Immature natural killer cell (primary cell): Measurements from ENCODE around the gene IFNA7. TPM values are rescaled to one million over a fixed set of nuclear protein-coding genes. Genes with fewer than 3 reads are reported as not detected.
"Not testable (repeated sequence)": the region's sequence is repeated elsewhere in the genome, so short reads cannot be mapped to it uniquely, and the experiment has no call there.

Source experiments
- DNase-seq, 3 donors: peaks; one replicate each; pipeline ENCODE4 v3.0.0; 2022; ENCODE audit warnings: mixed read lengths in 1 of 3
- H3K27ac Mint-ChIP-seq, 6 donors: one replicate each; pipeline ENCODE4 v1.8.0; 2020; ENCODE audit warnings: mixed read lengths in 6 of 6, mild to moderate bottlenecking in 5 of 6, inconsistent platforms in 4 of 6, moderate library complexity in 3 of 6
- H3K27me3 Mint-ChIP-seq, 3 donors: one replicate each; pipeline ENCODE4 v1.8.0; 2020 to 2021; ENCODE audit warnings: low read depth in 3 of 3, mild to moderate bottlenecking in 3 of 3, mixed read lengths in 3 of 3, moderate library complexity in 3 of 3, inconsistent platforms in 1 of 3
- H3K36me3 Mint-ChIP-seq, 3 donors: one replicate each; pipeline ENCODE4 v1.8.0; 2020; ENCODE audit warnings: mixed read lengths in 3 of 3, inconsistent platforms in 2 of 3, mild to moderate bottlenecking in 2 of 3
- H3K4me1 Mint-ChIP-seq, 2 donors: one replicate each; pipeline ENCODE4 v1.8.0; 2020; ENCODE audit warnings: inconsistent platforms in 2 of 2, mild to moderate bottlenecking in 2 of 2, mixed read lengths in 2 of 2, moderate library complexity in 1 of 2
- H3K4me3 Mint-ChIP-seq, 5 donors: one replicate each; pipeline ENCODE4 v1.8.0; 2020; ENCODE audit warnings: mild to moderate bottlenecking in 5 of 5, mixed read lengths in 5 of 5, inconsistent platforms in 3 of 5, moderate library complexity in 3 of 5
- H3K9me3 Mint-ChIP-seq, 6 donors: one replicate each; pipeline ENCODE4 v1.8.0; 2020; ENCODE audit warnings: mild to moderate bottlenecking in 6 of 6, mixed read lengths in 6 of 6, inconsistent platforms in 4 of 6, moderate library complexity in 3 of 6
- polyA plus RNA-seq, 3 donors: library from polyadenylated mRNA; unstranded; fragments of 300-500 nt; fragmentation: Illumina TruSeq; gene quantifications; one replicate each; pipeline ENCODE4 v1.2.3, GENCODE V29; 2021

The IFNA7 gene
- polyA plus RNA-seq, 3 donors from 2014 or later: not detected

DNA sequence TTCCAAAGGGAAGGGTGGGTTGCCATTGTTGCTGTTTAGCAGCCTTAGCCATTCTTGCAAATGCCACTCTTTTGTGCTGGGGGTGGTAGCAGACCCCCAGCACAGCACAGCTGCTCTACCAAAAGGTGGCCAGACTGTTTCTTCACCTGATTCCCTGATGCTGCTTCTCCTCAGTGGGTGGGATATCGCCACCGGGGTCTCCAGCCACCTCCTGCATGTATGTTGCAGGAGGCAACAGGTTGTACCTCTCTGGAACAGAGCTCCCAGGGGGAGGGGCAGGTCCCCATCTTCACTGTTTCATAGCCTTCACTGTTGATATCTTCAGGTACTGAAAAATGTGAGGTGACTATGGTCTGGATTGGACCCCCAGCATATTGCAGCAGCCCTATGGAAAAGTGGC is 8.8 kb upstream of the IFNA7 start:
- H3K27me3 Mint-ChIP-seq, DNase-seq, H3K27ac Mint-ChIP-seq, H3K4me3 Mint-ChIP-seq, H3K36me3 Mint-ChIP-seq, H3K9me3 Mint-ChIP-seq, H3K4me1 Mint-ChIP-seq: not testable (repeated sequence)

DNA sequence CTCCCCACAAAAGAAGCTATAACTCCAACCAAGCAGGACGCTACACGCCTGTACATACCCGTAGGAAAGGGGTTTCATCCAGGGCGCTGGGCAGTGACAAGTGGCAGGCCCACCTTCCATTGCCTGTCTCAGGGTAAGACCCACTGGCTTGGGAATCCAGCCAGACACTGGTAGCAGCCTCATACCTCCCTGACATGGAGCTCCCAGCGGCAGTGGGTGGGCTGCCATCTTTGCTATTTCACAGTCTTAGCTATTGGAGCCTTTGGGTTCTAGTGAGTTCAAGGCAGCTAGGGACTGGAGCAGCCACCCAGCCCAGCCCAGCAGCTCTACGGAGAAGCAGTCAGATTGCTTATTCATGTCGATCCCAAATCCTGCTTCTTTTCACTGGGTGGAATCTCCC is 8.3 kb upstream of the IFNA7 start:
- Mint-ChIP-seq H3K4me3 (no peak overlapping the region), H3K27me3 (peaks cover 0 to 6% (median 3%) of the 10 kb centered on the region in 3 donors), H3K4me1 (peaks cover 3 to 6% of the 10 kb centered on the region in 2 donors), H3K27ac (no peak overlapping the region), H3K9me3 (no peaks in the 10 kb centered on the region), H3K36me3 (no peaks in the 10 kb centered on the region)
- DNase-seq: no peak

DNA sequence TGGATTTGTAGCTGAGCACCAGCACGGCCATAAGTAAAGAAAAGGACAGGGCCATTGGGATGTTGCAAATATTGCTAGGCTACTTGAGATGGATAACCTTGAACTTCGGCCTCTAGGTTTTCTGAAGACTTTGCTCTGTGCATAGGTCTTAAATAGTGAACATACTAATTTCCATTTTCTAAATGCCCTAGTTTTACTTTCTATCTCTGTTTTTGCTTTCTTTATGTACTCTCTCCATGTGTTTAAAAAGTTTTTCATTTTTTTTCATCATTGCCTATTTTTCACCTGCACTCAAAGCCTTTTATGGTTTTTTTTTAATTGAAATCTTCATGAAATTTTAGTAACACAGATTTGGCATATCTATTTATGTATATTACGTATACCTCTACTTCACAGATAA is 5.0 kb upstream of the IFNA7 start, which contains the start of gene IFNA10:
Gene IFNA10, minus strand, starts transcription at position 101 of the 400 bp plus-strand sequence. Its CDS starts 46 bp downstream, at position 55.
- H3K4me3 Mint-ChIP-seq, H3K4me1 Mint-ChIP-seq, H3K27me3 Mint-ChIP-seq, H3K27ac Mint-ChIP-seq, H3K9me3 Mint-ChIP-seq, DNase-seq, H3K36me3 Mint-ChIP-seq: not testable (repeated sequence)

DNA sequence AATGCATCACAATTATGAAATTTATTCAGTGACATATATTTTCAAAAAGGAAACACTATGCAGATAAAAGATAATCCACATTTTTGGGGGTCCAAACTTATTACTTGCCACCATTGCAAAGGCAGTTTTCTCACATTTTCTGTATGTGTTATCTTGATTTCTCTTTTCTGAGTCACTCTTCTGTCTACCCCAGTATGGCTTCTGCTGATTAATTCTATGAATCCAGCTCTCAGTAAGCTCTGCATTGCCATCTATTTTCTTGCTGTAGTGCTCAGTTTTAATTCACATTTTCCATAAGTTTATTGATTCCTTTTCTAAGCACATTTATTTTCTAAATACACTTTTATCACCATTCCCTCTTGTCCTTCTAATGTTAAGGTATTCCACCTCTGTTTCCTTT is 3.2 kb upstream of the IFNA7 start:
- no peaks in the 10 kb centered on the region for H3K36me3 Mint-ChIP-seq
- no peak overlapping the region for H3K4me3 Mint-ChIP-seq
- H3K9me3 Mint-ChIP-seq: no peaks in the 10 kb centered on the region
- peaks cover 0 to 5% (median 3%) of the 10 kb centered on the region in 3 donors for H3K27me3 Mint-ChIP-seq
- H3K4me1 Mint-ChIP-seq: no peaks in the 10 kb centered on the region
- DNase-seq: no peak
- H3K27ac Mint-ChIP-seq: no peak overlapping the region

DNA sequence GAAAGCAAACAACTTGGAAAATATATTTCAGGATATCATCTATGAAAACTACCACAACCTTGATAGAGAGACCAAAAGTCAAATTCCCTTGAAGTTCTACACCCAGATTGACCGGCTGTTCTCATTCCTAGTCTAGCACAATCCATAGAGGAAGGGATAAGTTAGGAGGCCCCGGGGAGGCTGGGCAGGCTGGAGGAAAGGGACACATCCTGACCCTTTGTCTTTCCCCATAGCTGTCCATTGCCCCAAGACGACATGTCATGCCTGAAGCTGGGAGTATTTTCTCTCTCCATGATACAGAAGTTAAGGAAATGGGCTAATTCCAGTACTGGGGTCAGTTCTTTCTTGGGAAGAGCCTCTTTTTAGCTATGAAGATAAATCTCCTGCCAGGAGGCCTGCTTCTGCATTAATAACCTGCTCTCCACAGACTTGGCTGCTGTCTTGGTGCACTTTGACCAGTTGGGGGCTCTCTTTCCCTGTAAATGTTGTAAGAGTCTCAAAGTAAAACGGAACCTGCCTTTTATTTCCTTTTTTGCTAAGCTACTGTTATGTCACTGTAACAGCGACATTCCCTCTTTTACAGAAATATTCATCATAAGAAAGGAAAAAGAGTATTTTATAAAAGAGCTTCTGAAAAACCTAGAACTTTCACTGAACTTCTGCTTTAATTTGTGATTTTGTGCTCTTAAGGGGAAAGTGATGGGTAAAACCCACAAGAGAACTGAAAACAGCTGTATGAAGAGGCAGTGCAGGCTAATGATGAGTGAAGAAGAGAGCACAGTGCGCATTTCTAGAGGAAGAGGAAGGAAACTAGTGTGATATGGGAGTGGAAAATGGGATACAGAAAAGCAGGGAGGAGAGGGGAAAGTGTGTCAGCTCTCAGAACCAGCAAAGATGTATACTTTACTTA is 6.9 kb downstream of the IFNA7 start:
- H3K4me1 Mint-ChIP-seq, H3K27me3 Mint-ChIP-seq, H3K36me3 Mint-ChIP-seq, H3K9me3 Mint-ChIP-seq: not testable (repeated sequence)
- peak overlapping the region in 2 of 6 donors; percentile 16 to 42 for H3K27ac Mint-ChIP-seq
- H3K4me3 Mint-ChIP-seq: peak overlapping the region; percentile 36 to 67 (median 44)
- DNase-seq: peak; percentile 37 to 52 (median 39)

DNA sequence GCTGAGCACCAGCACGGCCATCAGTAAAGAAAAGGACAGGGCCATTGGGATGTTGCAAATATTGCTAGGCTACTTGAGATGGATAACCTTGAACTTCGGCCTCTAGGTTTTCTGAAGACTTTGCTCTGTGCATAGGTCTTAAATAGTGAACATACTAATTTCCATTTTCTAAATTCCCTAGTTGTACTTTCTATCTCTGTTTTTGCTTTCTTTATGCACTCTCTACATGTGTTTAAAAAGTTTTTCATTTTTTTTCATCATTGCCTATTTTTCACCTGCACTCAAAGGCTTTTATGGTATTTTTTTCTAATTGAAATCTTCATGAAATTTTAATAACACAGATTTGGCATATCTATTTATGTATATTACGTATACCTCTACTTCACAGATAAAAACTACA is 14.5 kb downstream of the IFNA7 start, which contains the start of gene IFNA4:
Gene IFNA4, minus strand, starts transcription at position 101 of the 400 bp plus-strand sequence. Its CDS starts 56 bp downstream, at position 45.
- DNase-seq, H3K27ac Mint-ChIP-seq, H3K4me3 Mint-ChIP-seq, H3K36me3 Mint-ChIP-seq, H3K27me3 Mint-ChIP-seq, H3K9me3 Mint-ChIP-seq: not testable (repeated sequence)
- H3K4me1 Mint-ChIP-seq: peaks cover 6 to 12% of the 10 kb centered on the region in 2 donors

DNA sequence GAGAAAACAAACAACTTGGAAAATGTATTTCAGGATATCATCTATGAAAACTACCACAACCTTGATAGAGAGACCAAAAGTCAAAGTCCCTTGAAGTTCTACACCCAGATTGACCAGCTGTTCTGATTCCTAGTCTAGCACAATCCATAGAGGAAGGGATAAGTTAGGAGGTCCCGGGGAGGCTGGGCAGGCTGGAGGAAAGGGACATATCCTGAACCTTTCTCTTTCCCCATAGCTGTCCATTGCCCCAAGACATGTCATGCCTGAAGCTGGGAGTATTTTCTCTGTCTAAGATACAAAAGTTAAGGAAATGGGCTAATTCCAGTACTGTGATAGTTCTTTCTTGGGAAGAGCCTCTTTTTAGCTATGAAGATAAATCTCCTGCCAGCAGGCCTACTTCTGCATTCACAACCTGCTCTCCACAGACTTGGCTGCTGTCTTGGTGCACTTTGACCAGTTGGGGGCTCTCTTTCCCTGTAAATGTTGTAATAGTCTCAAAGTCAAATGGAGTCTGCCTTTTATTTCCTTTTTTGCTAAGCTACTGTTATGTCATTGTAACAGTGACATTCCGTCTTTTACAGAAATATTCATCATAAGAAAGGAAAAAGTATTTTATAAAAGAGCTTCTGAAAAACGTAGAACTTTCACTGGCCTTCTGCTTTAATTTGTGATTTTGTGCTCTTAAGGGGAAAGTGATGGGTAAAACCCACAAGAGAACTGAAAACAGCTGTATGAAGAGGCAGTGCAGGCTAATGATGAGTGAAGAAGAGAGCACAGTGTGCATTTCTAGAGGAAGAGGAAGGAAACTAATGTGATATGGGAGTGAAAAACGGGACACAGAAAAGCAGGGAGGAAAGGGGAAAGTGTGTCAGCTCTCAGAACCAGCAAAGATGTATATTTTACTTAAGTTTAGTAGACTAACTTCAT is 18.9 kb downstream of the IFNA7 start:
- Mint-ChIP-seq H3K27ac (peak overlapping the region in 1 of 6 donors; percentile 47), H3K4me1 (peaks cover 6 to 12% of the 10 kb centered on the region in 2 donors)
- DNase-seq: peak; percentile 18 to 42 (median 25)
- not testable (repeated sequence) for H3K27me3 Mint-ChIP-seq, H3K36me3 Mint-ChIP-seq, H3K4me3 Mint-ChIP-seq, H3K9me3 Mint-ChIP-seq

DNA sequence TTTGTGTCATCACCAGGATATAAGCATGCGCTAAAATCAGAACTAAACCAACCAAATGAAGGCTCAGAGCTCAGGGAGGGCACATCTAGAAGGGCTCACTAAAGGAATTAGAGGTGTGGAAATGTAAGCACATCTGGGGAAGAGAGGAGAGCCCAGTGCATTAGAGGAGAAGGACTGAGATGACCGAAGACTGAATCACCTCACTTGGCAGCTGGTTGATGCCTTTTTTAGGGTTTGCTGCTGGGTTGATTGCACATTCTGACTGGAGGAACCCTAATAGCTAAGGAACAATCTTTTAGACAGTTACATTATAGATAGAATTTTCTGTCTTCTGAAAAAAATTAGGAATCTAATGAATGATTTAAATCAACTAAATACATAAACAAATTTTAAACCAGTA is 27.3 kb downstream of the IFNA7 start:
- no peaks in the 10 kb centered on the region for H3K36me3 Mint-ChIP-seq
- peaks cover 0 to 5% (median 0%) of the 10 kb centered on the region in 3 donors for H3K27me3 Mint-ChIP-seq

DNA sequence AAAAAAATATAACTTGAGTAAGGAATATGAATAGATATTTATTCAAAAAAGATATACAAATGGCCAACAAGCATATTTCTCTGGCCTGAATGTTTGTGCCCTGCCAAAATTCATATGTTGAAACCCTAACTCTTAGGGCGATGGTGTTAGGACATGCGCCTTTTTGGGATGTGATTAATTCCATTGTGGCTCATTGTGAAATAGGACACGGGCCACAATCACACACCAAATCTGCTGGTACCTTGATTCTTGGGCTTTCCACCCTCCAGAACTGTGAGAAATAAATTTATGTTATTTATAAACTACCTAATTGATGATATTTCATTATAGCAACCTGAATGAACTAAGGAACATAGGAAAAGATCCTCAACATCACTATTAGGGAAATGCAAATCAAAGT is 29.8 kb downstream of the IFNA7 start:
- Mint-ChIP-seq H3K27me3 (peaks cover 0 to 5% (median 5%) of the 10 kb centered on the region in 3 donors), H3K27ac (no peak overlapping the region), H3K4me3 (no peak overlapping the region), H3K4me1 (no peaks in the 10 kb centered on the region), H3K9me3 (no peaks in the 10 kb centered on the region), H3K36me3 (no peaks in the 10 kb centered on the region)
- no peak for DNase-seq

More for the DNA sequence above, 27.3 kb downstream of the IFNA7 start:
- Mint-ChIP-seq H3K27ac (no peak overlapping the region), H3K4me3 (no peak overlapping the region), H3K9me3 (no peaks in the 10 kb centered on the region), H3K4me1 (no peaks in the 10 kb centered on the region)
- DNase-seq: no peak

DNA sequence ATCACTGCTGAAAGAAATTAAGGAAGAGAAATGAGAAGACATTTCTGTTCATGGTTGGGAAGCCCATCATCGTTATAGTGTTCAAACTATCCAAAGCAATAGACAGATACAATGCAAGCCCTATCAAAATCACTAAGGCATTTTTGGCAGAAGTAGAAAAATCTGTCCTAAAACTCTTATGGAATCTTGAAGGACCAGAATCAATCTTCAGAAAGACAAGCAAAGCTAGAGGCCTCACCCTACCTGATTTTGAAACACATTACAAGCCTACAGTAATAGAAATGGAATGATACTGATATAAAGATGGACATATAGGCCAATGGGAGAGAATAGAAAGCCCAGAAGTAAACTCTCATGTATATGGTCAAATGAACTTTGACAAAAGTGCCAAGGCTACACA is 30.7 kb downstream of the IFNA7 start:
- Mint-ChIP-seq H3K4me3 (no peak overlapping the region), H3K27ac (no peak overlapping the region), H3K9me3 (no peaks in the 10 kb centered on the region), H3K27me3 (peaks cover 2 to 6% (median 4%) of the 10 kb centered on the region in 3 donors), H3K4me1 (no peaks in the 10 kb centered on the region), H3K36me3 (no peaks in the 10 kb centered on the region)
- no peak for DNase-seq

DNA sequence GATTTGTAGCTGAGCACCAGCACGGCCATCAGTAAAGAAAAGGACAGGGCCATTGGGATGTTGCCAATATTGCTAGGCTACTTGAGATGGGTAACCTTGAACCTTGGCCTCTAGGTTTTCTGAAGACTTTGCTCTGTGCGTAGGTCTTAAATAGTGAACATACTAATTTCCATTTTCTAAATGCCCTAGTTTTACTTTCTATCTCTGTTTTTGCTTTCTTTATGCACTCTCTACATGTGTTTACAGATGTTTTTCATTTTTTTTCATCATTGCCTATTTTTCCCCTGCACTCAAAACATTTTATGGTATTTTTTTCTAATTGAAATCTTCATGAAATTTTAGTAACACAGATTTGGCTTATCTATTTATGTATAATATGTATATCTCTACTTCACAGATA is 35.4 kb downstream of the IFNA7 start, which contains the start of gene IFNA21:
Gene IFNA21, minus strand, starts transcription at position 101 of the 400 bp plus-strand sequence. Its CDS starts 48 bp downstream, at position 53.
- not testable (repeated sequence) for H3K27ac Mint-ChIP-seq, H3K27me3 Mint-ChIP-seq, H3K4me3 Mint-ChIP-seq, H3K9me3 Mint-ChIP-seq, DNase-seq, H3K36me3 Mint-ChIP-seq
- H3K4me1 Mint-ChIP-seq: peaks cover 22 to 27% of the 10 kb centered on the region in 2 donors

DNA sequence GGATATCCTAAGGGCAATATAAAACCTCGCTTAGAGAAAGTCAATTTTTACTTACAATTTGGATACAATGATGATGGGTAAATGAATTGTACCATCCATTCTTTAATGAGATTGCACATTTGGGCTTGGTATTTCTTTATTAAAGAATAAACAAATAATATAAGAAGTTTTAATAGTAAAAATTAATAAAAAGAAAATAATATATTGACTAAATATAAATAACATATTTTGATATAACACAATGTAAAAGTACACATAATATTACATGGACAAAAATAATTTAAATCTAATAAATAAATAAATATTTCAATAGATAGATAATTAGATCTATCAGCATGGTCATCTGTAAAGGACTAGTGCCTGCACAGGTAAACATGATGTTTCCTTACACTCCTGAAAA is 36.5 kb downstream of the IFNA7 start:
- peaks cover 32 to 37% of the 10 kb centered on the region in 2 donors for H3K4me1 Mint-ChIP-seq
- H3K27ac Mint-ChIP-seq: no peak overlapping the region
- no peaks in the 10 kb centered on the region for H3K9me3 Mint-ChIP-seq
- no peak overlapping the region for H3K4me3 Mint-ChIP-seq
- DNase-seq: no peak
- H3K36me3 Mint-ChIP-seq: peaks cover 0 to 7% (median 0%) of the 10 kb centered on the region in 3 donors
- peaks cover 0 to 6% (median 4%) of the 10 kb centered on the region in 3 donors for H3K27me3 Mint-ChIP-seq

DNA sequence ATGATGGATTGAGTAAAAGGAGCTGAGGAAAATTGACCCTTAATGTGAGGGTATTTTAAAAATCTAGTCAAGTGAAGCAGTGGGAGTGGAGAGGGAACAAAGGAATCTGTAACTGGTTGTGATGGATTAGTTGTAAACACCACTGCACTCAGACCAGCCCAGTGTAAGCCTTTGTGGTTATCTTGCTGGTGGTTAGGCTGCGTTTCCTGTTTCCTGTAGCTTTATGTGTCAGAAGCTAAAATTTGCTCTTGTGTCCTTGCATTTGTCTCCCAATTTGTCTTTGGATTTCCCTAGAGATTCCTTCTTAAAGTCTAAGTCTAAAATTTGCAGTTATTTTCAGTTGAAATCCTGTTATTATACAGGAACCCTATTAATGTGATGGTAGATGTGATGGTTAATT is 41.8 kb downstream of the IFNA7 start:
- peak overlapping the region in 5 of 6 donors; percentile 51 to 82 (median 74) for H3K27ac Mint-ChIP-seq
- peak overlapping the region; percentile 78 to 88 (median 83) for H3K4me3 Mint-ChIP-seq
- peak; percentile 63 to 69 (median 66) for DNase-seq
- peaks cover 0 to 7% (median 0%) of the 10 kb centered on the region in 3 donors for H3K36me3 Mint-ChIP-seq
- H3K27me3 Mint-ChIP-seq: no peaks in the 10 kb centered on the region
- peaks cover 0 to 6% (median 0%) of the 10 kb centered on the region in 6 donors for H3K9me3 Mint-ChIP-seq
- peaks cover 47 to 69% of the 10 kb centered on the region in 2 donors for H3K4me1 Mint-ChIP-seq
